Measurements from ENCODE around the gene COPG2. TPM values are rescaled to one million over a fixed set of nuclear protein-coding genes. Genes with fewer than 3 reads are reported as not detected.

The COPG2 gene
- total RNA-seq, 1 experiment from 2014 or later: 77.7 TPM

- Histone ChIP-seq H2BK5ac (ENCODE audit: insufficient read length, low read length) (no peak overlapping the region), H3K4ac (ENCODE audit: low read depth, low read length) (no peak overlapping the region), H3K79me1 (ENCODE audit: insufficient read depth, low read depth, low read length, poor library complexity, severe bottlenecking) (no peaks in the 10 kb centered on the region), H3K23me2 (ENCODE audit: insufficient read length, low read depth, low read length, poor library complexity, severe bottlenecking) (peaks cover 9% of the 10 kb centered on the region), H4K8ac (replicated peaks; ENCODE audit: insufficient read length, low read depth, low read length) (no peak overlapping the region), H2BK120ac (ENCODE audit: low read depth, low read length, poor library complexity, severe bottlenecking) (no peak overlapping the region), H3K9ac (ENCODE audit: extremely low read depth, insufficient read length, low read length) (no peak overlapping the region), H2BK20ac (ENCODE audit: low read depth, low read length, poor library complexity, severe bottlenecking) (no peak overlapping the region), H2AK5ac (ENCODE audit: insufficient read length, low read length) (no peak overlapping the region), H3K27ac (ENCODE audit: insufficient read length, low read depth, low read length) (no peak overlapping the region), H3K79me2 (ENCODE audit: insufficient read depth, low read length) (no peaks in the 10 kb centered on the region), H3K27me3 (ENCODE audit: insufficient read depth, low read length) (no peaks in the 10 kb centered on the region), H3K4me2 (ENCODE audit: insufficient read depth, insufficient read length, low read length) (no peak overlapping the region), H3K4me1 (ENCODE audit: insufficient read depth, low read length) (no peaks in the 10 kb centered on the region), H3K9me3 (ENCODE audit: control insufficient read depth, low read depth, low read length) (no peaks in the 10 kb centered on the region), H2AFZ (ENCODE audit: low read length) (no peak overlapping the region), H3K23ac (ENCODE audit: insufficient read length, low read depth, low read length) (no peak overlapping the region), H4K20me1 (ENCODE audit: control insufficient read depth, insufficient read depth, insufficient read length) (no peaks in the 10 kb centered on the region), H4K5ac (ENCODE audit: insufficient read length, low read depth, low read length) (no peak overlapping the region), H3K14ac (ENCODE audit: insufficient read depth, low read length) (no peak overlapping the region), H2BK12ac (ENCODE audit: insufficient read length, low read depth, low read length) (no peak overlapping the region), H3T11ph (ENCODE audit: low read length) (no peak overlapping the region), H3K56ac (ENCODE audit: insufficient read length, low read depth, low read length) (no peak overlapping the region), H3K18ac (ENCODE audit: insufficient read length, low read depth, low read length) (no peak overlapping the region), H4K91ac (ENCODE audit: insufficient read length, low read depth, low read length) (no peak overlapping the region), H2BK15ac (ENCODE audit: low read depth, low read length) (no peak overlapping the region)
- WGBS (ENCODE audit: extremely low coverage, insufficient read length, low lambda C conversion rate): no CpG with 5 or more reads among the region's 3 CpGs
- peaks cover 2 to 5% of the 10 kb centered on the region in 2 experiments; a peak in 3 of 5 replicates for H3K9me3 Mint-ChIP-seq
- DNase-seq: no peak
- no peak for TF ChIP-seq CTCF (conservative IDR thresholded peaks at IDR 0.05)
- no peak overlapping the region for H3K4me3 Mint-ChIP-seq
- no peak overlapping the region for H3K27ac Mint-ChIP-seq
- peaks cover 7 to 16% of the 10 kb centered on the region in 2 experiments for H3K4me1 Mint-ChIP-seq
- H3K36me3 Mint-ChIP-seq (ENCODE audit: insufficient read depth in 1 of 3, low read depth in 3 of 3): peaks cover 4 to 7% (median 5%) of the 10 kb centered on the region in 3 experiments; a peak in 6 of 7 replicates
- H3K27me3 Mint-ChIP-seq (ENCODE audit: low read depth): peaks cover 38% of the 10 kb centered on the region
Measured at GRCh38 chr7:130483031-130483430, 185.5 kb downstream of the COPG2 start.
